SK-N-SH treated with all-trans-retinoic acid at 6 μM for 48 hours (cell line): ENCODE measurements around the gene EPHA1.

Source experiments
- ARNTL ChIP-seq: fragments of 450-650 bp; formaldehyde crosslinking; IDR thresholded peaks from 2 replicates; pipeline ENCODE4 v1.5.0; 2020; ENCODE audit warnings: low read depth, mild to moderate bottlenecking, moderate library complexity, borderline replicate concordance
- ZNF70 ChIP-seq: fragments of 450-650 bp; formaldehyde crosslinking; IDR thresholded peaks from 2 replicates; pipeline ENCODE4 v1.5.0; 2020; ENCODE audit warnings: mild to moderate bottlenecking, moderate library complexity

- TF ChIP-seq ARNTL (CRISPR knock-in tag) (no peak), ZNF70 (CRISPR knock-in tag) (no peak)
Observed at GRCh38 chr7:143436325-143436946, 27.8 kb upstream of the EPHA1 start.
